GM04503 (cell line): ENCODE measurements around the gene PTPRK.
"Not testable (repeated sequence)": the region's sequence is repeated elsewhere in the genome, so short reads cannot be mapped to it uniquely, and the experiment has no call there.

Experiments used
- DNase-seq: peaks from one replicate; pipeline ENCODE4 v3.0.0-alpha.2; 2012; ENCODE audit warnings: low read depth

The PTPRK gene

GRCh38 chr6:128017288-128017687 lies 503.1 kb downstream of the PTPRK start:
- no peak for DNase-seq

GRCh38 chr6:128007658-128008057 lies 512.7 kb downstream of the PTPRK start:
- DNase-seq = no peak

- DNase-seq = no peak
Observed at GRCh38 chr6:128005009-128005408, 515.4 kb downstream of the PTPRK start.

GRCh38 chr6:128000363-128000762 lies 520.0 kb downstream of the PTPRK start:
- DNase-seq = no peak

- no peak for DNase-seq
Observed at GRCh38 chr6:127998985-127999384, 521.4 kb downstream of the PTPRK start.

GRCh38 chr6:127997496-127998164 lies 522.8 kb downstream of the PTPRK start:
- no peak for DNase-seq

- no peak for DNase-seq
Observed at GRCh38 chr6:127996925-127997324, 523.5 kb downstream of the PTPRK start.

- no peak for DNase-seq
Observed at GRCh38 chr6:127992144-127992543, 528.3 kb downstream of the PTPRK start.

GRCh38 chr6:127990074-127990473 lies 530.3 kb downstream of the PTPRK start:
- no peak for DNase-seq

- DNase-seq = no peak
Observed at GRCh38 chr6:127980996-127981395, 539.4 kb downstream of the PTPRK start.

GRCh38 chr6:127978185-127978584 lies 542.2 kb downstream of the PTPRK start:
- DNase-seq = not testable (repeated sequence)

- no peak for DNase-seq
Observed at GRCh38 chr6:127976796-127977195, 543.6 kb downstream of the PTPRK start.

- no peak for DNase-seq
Observed at GRCh38 chr6:127976111-127976510, 544.3 kb downstream of the PTPRK start.

GRCh38 chr6:127972815-127973214 lies 547.6 kb downstream of the PTPRK start:
- no peak for DNase-seq

- peak; percentile 34 for DNase-seq
Observed at GRCh38 chr6:127971945-127972391, 548.4 kb downstream of the PTPRK start.

GRCh38 chr6:127971386-127971785 lies 549.0 kb downstream of the PTPRK start:
- no peak for DNase-seq

- no peak for DNase-seq
Observed at GRCh38 chr6:127969701-127970100, 550.7 kb downstream of the PTPRK start.

GRCh38 chr6:127968394-127968793 lies 552.0 kb downstream of the PTPRK start:
- no peak for DNase-seq

- no peak for DNase-seq
Observed at GRCh38 chr6:127967708-127968107, 552.7 kb downstream of the PTPRK start.

GRCh38 chr6:127966616-127967015 lies 553.8 kb downstream of the PTPRK start:
- DNase-seq = no peak

GRCh38 chr6:127963495-127963894 lies 556.9 kb downstream of the PTPRK start:
- DNase-seq = no peak

- no peak for DNase-seq
Observed at GRCh38 chr6:127959869-127960268, 560.5 kb downstream of the PTPRK start.

- no peak for DNase-seq
Observed at GRCh38 chr6:127956956-127957355, 563.4 kb downstream of the PTPRK start.

GRCh38 chr6:127956260-127956888 lies 564.0 kb downstream of the PTPRK start:
- DNase-seq = no peak
